Measurements from ENCODE around the gene OPN1SW. TPM values are rescaled to one million over a fixed set of nuclear protein-coding genes. Genes with fewer than 3 reads are reported as not detected.

OPN1SW gene
- total and polyA plus RNA-seq, 9 of the 15 experiments (the other 6 are each of a cell fraction or from before 2014, with no cell fraction given) = 0.84 to 1.0 TPM; not detected in 7

DNA sequence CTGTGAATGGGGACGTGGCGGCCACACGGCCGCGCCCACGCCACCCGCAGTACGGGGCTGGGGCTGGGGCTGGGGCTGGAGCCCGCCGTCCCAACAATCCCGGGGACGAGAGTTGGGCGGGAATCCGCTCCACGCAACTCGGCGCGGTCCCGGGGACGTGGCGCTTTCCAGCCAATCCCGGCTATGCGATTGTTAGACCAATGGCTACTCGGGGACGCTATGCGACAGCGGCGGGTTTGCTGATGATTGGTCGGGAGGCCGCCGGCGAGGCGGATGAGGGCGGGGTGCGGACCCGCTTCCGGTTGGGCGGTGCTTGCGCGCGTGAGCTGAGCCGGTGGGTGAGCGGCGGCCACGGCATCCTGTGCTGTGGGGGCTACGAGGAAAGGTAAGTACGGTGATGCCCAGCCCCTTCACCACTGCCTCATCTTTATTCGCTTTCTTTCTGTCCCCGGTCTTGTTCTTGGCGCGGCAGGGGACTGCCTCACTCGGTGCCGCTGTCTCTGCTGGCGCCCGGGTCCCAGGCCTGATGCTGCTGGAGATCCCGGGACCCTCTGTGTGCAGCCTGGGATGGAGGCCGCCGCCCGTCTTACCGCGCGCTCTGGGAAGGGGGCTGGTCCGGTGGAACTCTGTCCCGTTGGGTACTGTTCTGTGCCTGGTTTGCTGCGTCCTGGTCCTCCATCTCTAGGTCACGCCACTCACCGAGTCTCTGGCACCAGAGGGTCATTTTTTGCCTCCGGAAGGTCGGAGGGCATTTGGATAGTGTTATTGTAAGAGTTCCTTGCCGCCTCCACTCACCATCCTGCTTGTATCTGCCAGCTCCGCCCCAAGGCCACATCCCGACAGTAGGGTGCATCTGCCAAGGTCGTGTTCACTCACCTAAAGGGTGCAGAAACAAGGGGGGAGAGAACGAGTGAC lies 36.3 kb downstream of the OPN1SW start, which contains the start of gene CALU (continued):
- TF ChIP-seq, protein P1, sequence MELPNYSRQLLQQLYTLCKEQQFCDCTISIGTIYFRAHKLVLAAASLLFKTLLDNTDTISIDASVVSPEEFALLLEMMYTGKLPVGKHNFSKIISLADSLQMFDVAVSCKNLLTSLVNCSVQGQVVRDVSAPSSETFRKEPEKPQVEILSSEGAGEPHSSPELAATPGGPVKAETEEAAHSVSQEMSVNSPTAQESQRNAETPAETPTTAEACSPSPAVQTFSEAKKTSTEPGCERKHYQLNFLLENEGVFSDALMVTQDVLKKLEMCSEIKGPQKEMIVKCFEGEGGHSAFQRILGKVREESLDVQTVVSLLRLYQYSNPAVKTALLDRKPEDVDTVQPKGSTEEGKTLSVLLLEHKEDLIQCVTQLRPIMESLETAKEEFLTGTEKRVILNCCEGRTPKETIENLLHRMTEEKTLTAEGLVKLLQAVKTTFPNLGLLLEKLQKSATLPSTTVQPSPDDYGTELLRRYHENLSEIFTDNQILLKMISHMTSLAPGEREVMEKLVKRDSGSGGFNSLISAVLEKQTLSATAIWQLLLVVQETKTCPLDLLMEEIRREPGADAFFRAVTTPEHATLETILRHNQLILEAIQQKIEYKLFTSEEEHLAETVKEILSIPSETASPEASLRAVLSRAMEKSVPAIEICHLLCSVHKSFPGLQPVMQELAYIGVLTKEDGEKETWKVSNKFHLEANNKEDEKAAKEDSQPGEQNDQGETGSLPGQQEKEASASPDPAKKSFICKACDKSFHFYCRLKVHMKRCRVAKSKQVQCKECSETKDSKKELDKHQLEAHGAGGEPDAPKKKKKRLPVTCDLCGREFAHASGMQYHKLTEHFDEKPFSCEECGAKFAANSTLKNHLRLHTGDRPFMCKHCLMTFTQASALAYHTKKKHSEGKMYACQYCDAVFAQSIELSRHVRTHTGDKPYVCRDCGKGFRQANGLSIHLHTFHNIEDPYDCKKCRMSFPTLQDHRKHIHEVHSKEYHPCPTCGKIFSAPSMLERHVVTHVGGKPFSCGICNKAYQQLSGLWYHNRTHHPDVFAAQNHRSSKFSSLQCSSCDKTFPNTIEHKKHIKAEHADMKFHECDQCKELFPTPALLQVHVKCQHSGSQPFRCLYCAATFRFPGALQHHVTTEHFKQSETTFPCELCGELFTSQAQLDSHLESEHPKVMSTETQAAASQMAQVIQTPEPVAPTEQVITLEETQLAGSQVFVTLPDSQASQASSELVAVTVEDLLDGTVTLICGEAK (IDR thresholded peaks at IDR 0.05) = peak; percentile 93
- TF ChIP-seq, protein P1 (CRISPR knock-in tag; IDR thresholded peaks at IDR 0.05) = no peak
- TF ChIP-seq ZBTB1 (CRISPR knock-in tag; IDR thresholded peaks at IDR 0.05; ENCODE audit: borderline replicate concordance, low read depth) (peak; percentile 61; the same call in 1 of the 2 replicates), NR3C1 (CRISPR knock-in tag; IDR thresholded peaks at IDR 0.05) (no peak), FIP1L1 (IDR thresholded peaks at IDR 0.05; ENCODE audit: low read depth, low read length, poor library complexity, severe bottlenecking) (peak; percentile 95), MEF2D (tag; conservative IDR thresholded peaks at IDR 0.05; ENCODE audit: low read depth) (no peak)
- TF ChIP-seq, protein P2, sequence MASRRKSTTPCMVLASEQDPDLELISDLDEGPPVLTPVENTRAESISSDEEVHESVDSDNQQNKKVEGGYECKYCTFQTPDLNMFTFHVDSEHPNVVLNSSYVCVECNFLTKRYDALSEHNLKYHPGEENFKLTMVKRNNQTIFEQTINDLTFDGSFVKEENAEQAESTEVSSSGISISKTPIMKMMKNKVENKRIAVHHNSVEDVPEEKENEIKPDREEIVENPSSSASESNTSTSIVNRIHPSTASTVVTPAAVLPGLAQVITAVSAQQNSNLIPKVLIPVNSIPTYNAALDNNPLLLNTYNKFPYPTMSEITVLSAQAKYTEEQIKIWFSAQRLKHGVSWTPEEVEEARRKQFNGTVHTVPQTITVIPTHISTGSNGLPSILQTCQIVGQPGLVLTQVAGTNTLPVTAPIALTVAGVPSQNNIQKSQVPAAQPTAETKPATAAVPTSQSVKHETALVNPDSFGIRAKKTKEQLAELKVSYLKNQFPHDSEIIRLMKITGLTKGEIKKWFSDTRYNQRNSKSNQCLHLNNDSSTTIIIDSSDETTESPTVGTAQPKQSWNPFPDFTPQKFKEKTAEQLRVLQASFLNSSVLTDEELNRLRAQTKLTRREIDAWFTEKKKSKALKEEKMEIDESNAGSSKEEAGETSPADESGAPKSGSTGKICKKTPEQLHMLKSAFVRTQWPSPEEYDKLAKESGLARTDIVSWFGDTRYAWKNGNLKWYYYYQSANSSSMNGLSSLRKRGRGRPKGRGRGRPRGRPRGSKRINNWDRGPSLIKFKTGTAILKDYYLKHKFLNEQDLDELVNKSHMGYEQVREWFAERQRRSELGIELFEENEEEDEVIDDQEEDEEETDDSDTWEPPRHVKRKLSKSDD (conservative IDR thresholded peaks at IDR 0.05; ENCODE audit: low read length) = no peak; the same call in 1 of the 2 replicates
- TF ChIP-seq, protein P3, sequence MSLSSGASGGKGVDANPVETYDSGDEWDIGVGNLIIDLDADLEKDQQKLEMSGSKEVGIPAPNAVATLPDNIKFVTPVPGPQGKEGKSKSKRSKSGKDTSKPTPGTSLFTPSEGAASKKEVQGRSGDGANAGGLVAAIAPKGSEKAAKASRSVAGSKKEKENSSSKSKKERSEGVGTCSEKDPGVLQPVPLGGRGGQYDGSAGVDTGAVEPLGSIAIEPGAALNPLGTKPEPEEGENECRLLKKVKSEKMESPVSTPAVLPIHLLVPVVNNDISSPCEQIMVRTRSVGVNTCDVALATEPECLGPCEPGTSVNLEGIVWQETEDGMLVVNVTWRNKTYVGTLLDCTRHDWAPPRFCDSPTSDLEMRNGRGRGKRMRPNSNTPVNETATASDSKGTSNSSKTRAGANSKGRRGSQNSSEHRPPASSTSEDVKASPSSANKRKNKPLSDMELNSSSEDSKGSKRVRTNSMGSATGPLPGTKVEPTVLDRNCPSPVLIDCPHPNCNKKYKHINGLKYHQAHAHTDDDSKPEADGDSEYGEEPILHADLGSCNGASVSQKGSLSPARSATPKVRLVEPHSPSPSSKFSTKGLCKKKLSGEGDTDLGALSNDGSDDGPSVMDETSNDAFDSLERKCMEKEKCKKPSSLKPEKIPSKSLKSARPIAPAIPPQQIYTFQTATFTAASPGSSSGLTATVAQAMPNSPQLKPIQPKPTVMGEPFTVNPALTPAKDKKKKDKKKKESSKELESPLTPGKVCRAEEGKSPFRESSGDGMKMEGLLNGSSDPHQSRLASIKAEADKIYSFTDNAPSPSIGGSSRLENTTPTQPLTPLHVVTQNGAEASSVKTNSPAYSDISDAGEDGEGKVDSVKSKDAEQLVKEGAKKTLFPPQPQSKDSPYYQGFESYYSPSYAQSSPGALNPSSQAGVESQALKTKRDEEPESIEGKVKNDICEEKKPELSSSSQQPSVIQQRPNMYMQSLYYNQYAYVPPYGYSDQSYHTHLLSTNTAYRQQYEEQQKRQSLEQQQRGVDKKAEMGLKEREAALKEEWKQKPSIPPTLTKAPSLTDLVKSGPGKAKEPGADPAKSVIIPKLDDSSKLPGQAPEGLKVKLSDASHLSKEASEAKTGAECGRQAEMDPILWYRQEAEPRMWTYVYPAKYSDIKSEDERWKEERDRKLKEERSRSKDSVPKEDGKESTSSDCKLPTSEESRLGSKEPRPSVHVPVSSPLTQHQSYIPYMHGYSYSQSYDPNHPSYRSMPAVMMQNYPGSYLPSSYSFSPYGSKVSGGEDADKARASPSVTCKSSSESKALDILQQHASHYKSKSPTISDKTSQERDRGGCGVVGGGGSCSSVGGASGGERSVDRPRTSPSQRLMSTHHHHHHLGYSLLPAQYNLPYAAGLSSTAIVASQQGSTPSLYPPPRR (CRISPR knock-in tag; IDR thresholded peaks at IDR 0.05; ENCODE audit: borderline replicate concordance) = 0 out of 2 replicates have a peak, but pooled peaks have one; percentile 41

Data from K562 (cell line).